Astrocyte (in vitro differentiated cells and primary cell): ENCODE results near the gene NNT. TPM values are rescaled to one million over a fixed set of nuclear protein-coding genes. Genes with fewer than 3 reads are reported as not detected.

Experiments used
- DNase-seq: peaks from one replicate; pipeline ENCODE4 v3.0.0-alpha.2; 2010; ENCODE audit warnings: low read depth
- FAIRE-seq: peaks from 2 replicates; lab custom pipeline; 2011; peaks lifted over from hg19 to GRCh38; lab: Jason Lieb, UNC
- H2AFZ ChIP-seq: 2 replicates; pipeline ENCODE4 v1.6.0; 2012; ENCODE audit warnings: low read depth, low read length, inconsistent platforms
- H3K27ac ChIP-seq: 2 replicates; pipeline ENCODE4 v1.5.1; 2011; ENCODE audit warnings: low read depth, low read length, inconsistent platforms
- H3K27me3 ChIP-seq: 2 replicates; pipeline ENCODE4 v1.6.0; 2011; ENCODE audit warnings: low read length, inconsistent platforms; ENCODE audit not compliant: insufficient read depth
- H3K36me3 ChIP-seq: 2 replicates; pipeline ENCODE4 v1.5.1; 2011; ENCODE audit warnings: low read length, inconsistent platforms; ENCODE audit not compliant: insufficient read depth
- H3K4me1 ChIP-seq: 2 replicates; pipeline ENCODE4 v1.5.1; 2011; ENCODE audit warnings: low read length, inconsistent platforms; ENCODE audit not compliant: insufficient read depth
- H3K4me2 ChIP-seq: 2 replicates; pipeline ENCODE4 v1.6.0; 2012; ENCODE audit warnings: low read length, inconsistent platforms
- H3K4me3 ChIP-seq: 2 replicates; pipeline ENCODE4 v1.5.1; 2011; ENCODE audit warnings: low read depth, mild to moderate bottlenecking, low read length, inconsistent platforms; ENCODE audit not compliant: insufficient read depth
- H3K79me2 ChIP-seq: 2 replicates; pipeline ENCODE4 v1.6.0; 2012; ENCODE audit warnings: mild to moderate bottlenecking, low read length, inconsistent platforms; ENCODE audit not compliant: insufficient read depth
- H3K9ac ChIP-seq: 2 replicates; pipeline ENCODE4 v1.6.0; 2012; ENCODE audit warnings: mild to moderate bottlenecking, low read length, inconsistent platforms
- H3K9me3 ChIP-seq: 2 replicates; pipeline ENCODE4 v1.5.1; 2012; ENCODE audit warnings: low read depth, mild to moderate bottlenecking, low read length, inconsistent platforms; ENCODE audit not compliant: insufficient read depth
- H4K20me1 ChIP-seq: 2 replicates; pipeline ENCODE4 v1.6.0; 2012; ENCODE audit warnings: low read length, inconsistent platforms; ENCODE audit not compliant: insufficient read depth
- H3K27ac Mint-ChIP-seq: one replicate; pipeline ENCODE4 v1.8.0; 2021; ENCODE audit warnings: mild to moderate bottlenecking, mixed read lengths; ENCODE audit not compliant: unreplicated experiment
- H3K27me3 Mint-ChIP-seq: one replicate; pipeline ENCODE4 v1.8.0; 2021; ENCODE audit warnings: low read depth, mixed read lengths; ENCODE audit not compliant: unreplicated experiment
- H3K36me3 Mint-ChIP-seq: one replicate; pipeline ENCODE4 v1.8.0; 2021; ENCODE audit warnings: low read depth, mixed read lengths; ENCODE audit not compliant: unreplicated experiment
- H3K4me1 Mint-ChIP-seq: one replicate; pipeline ENCODE4 v1.8.0; 2021; ENCODE audit warnings: low read depth, mixed read lengths; ENCODE audit not compliant: unreplicated experiment
- H3K4me3 Mint-ChIP-seq: one replicate; pipeline ENCODE4 v1.8.0; 2021; ENCODE audit warnings: mild to moderate bottlenecking, moderate library complexity, mixed read lengths; ENCODE audit not compliant: unreplicated experiment
- H3K9me3 Mint-ChIP-seq: one replicate; pipeline ENCODE4 v1.8.0; 2021; ENCODE audit warnings: mild to moderate bottlenecking, mixed read lengths; ENCODE audit not compliant: unreplicated experiment
- CTCF ChIP-seq: IDR thresholded peaks from 2 replicates; pipeline ENCODE4 v1.5.1; 2011; ENCODE audit warnings: low read depth, mild to moderate bottlenecking, inconsistent platforms, low read length, moderate library complexity; ENCODE audit not compliant: insufficient read depth
- EZH2 ChIP-seq: IDR thresholded peaks from 2 replicates; pipeline ENCODE4 v1.6.1; 2012; ENCODE audit warnings: mild to moderate bottlenecking, low read length, inconsistent platforms; ENCODE audit not compliant: insufficient read depth
- total RNA-seq: library from RNA; stranded (reverse); gene quantifications from 2 replicates; pipeline ENCODE4 v1.2.1, GENCODE V29; 2021

Gene NNT
- total RNA-seq, 1 donor from 2014 or later: 44.3 TPM

DNA sequence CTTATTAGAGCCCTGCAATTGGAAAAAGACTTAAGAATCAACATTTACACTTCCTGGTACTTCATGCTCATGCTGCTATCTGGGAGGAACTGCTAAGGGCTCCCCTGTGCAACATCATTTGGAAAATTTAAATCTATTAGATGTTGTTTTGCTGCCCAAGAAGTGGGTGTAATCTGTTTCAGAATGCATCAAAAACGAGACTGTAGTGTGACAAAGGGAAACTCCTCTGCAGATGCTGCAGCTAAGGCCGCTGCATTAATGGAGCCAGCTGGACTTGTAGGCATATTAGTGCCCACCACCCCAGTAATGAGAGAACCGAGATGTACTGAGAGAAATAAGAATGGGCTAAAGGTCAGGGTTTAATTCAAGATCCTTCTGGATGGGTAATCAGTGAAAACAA lies 35.0 kb upstream of the NNT start:
- Mint-ChIP-seq H3K4me3 (no peak overlapping the region), H3K36me3 (no peaks in the 10 kb centered on the region), H3K9me3 (no peaks in the 10 kb centered on the region), H3K4me1 (no peaks in the 10 kb centered on the region), H3K27me3 (no peaks in the 10 kb centered on the region), H3K27ac (no peak overlapping the region)
- no peak overlapping the region for H2AFZ ChIP-seq
- no peak for DNase-seq
- no peak overlapping the region for H3K27ac ChIP-seq
- H3K9ac ChIP-seq: no peak overlapping the region
- H4K20me1 ChIP-seq: no peaks in the 10 kb centered on the region
- FAIRE-seq: no peak
- H3K36me3 ChIP-seq: no peaks in the 10 kb centered on the region
- no peak overlapping the region for H3K4me2 ChIP-seq
- H3K27me3 ChIP-seq: no peaks in the 10 kb centered on the region
- no peaks in the 10 kb centered on the region for H3K79me2 ChIP-seq
- TF ChIP-seq EZH2: no peak
- no peak for TF ChIP-seq CTCF
- no peaks in the 10 kb centered on the region for H3K9me3 ChIP-seq
- H3K4me1 ChIP-seq: no peaks in the 10 kb centered on the region
- H3K4me3 ChIP-seq: no peak overlapping the region

DNA sequence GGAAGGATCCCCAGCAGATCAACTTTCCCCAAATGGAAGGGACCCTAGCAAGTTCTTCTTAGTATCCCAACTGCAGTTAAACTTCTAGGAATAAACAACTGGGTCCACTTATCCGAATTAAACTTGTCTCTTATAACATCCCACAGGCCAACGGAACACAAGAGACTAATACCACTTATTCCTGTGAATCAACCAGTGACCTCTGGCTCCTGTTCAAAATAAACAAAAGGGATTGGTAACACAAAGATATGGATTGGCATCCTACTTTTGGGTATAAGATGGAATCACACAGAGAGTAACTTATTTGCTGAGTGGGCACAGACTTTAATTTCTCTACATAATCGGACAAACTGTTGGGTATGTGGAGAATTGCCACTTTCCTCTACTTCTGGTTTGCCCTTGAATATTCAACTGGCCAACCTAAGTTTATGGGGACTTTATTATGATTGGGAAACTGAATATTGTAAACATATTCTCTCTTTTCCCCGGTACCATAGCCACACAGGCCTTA lies 33.7 kb upstream of the NNT start:
- DNase-seq: no peak
- Histone ChIP-seq H3K27me3 (no peaks in the 10 kb centered on the region), H3K27ac (no peak overlapping the region), H3K4me3 (no peak overlapping the region), H2AFZ (no peak overlapping the region), H3K79me2 (no peaks in the 10 kb centered on the region), H3K9me3 (no peaks in the 10 kb centered on the region), H3K36me3 (no peaks in the 10 kb centered on the region), H4K20me1 (no peaks in the 10 kb centered on the region), H3K4me2 (no peak overlapping the region), H3K4me1 (no peaks in the 10 kb centered on the region), H3K9ac (no peak overlapping the region)
- no peak overlapping the region for H3K4me3 Mint-ChIP-seq
- no peak for FAIRE-seq
- H3K4me1 Mint-ChIP-seq: no peaks in the 10 kb centered on the region
- H3K27ac Mint-ChIP-seq: no peak overlapping the region
- TF ChIP-seq EZH2 (no peak), CTCF (no peak)
- no peaks in the 10 kb centered on the region for H3K36me3 Mint-ChIP-seq
- no peaks in the 10 kb centered on the region for H3K27me3 Mint-ChIP-seq
- H3K9me3 Mint-ChIP-seq: no peaks in the 10 kb centered on the region

DNA sequence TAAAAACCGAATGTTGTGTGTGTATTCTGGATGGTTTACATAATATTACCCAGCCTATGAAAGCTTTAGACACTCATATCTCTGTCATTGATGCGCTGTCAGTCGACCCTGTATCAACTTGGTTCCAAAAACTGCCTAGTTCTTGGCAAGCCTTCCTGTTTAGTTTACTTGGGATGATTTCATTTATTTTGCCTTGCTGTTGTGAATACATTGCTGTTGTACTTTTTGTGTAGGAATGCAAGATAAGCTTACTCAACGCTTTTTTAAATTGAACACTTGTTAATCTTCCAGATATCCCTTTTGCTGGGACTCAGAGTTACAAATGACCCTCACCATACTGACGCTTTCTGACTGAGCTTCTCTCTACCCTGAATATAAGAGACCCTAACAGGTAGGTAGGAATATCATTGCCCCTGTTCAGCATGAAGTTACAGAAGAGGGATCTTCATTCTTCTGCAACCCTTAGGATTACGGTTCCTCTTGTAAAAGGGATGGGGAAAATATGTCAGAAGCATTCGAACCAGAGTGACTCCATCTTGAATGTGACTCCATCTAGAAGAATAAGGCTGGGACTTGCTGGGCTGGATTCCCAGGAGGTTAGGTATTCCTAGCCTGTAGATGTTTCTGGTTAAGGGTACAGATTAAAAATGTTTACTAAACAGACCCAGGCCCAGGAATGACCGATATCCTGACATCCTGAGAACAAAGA lies 32.4 kb upstream of the NNT start:
- Histone ChIP-seq H3K36me3 (no peaks in the 10 kb centered on the region), H3K27me3 (no peaks in the 10 kb centered on the region), H3K4me2 (no peak overlapping the region), H3K79me2 (no peaks in the 10 kb centered on the region), H2AFZ (no peak overlapping the region), H3K4me1 (no peaks in the 10 kb centered on the region), H3K9me3 (no peaks in the 10 kb centered on the region), H3K27ac (no peak overlapping the region), H3K4me3 (no peak overlapping the region), H4K20me1 (no peaks in the 10 kb centered on the region), H3K9ac (no peak overlapping the region)
- DNase-seq (no peak), FAIRE-seq (no peak)
- Mint-ChIP-seq H3K9me3 (no peaks in the 10 kb centered on the region), H3K27ac (no peak overlapping the region), H3K4me1 (no peaks in the 10 kb centered on the region), H3K4me3 (no peak overlapping the region), H3K27me3 (no peaks in the 10 kb centered on the region), H3K36me3 (peaks cover 4% of the 10 kb centered on the region)
- no peak for TF ChIP-seq CTCF
- no peak for TF ChIP-seq EZH2
